HepG2 (cell line): ENCODE data around the gene UGT8. TPM values are rescaled to one million over a fixed set of nuclear protein-coding genes. Genes with fewer than 3 reads are reported as not detected.

Source experiments
- ATAC-seq: fragments of 200-7000 bp; cut with Tn5 transposase; 3 replicates; pipeline ENCODE4 v1.9.1; 2020; ENCODE audit warnings: mild to moderate bottlenecking, moderate library complexity
- BruUV-seq: library from RNA; stranded (reverse); fragments of 400-500 nt; replicated peaks from 2 replicates; lab custom pipeline; 2021; lab: Mats Ljungman, UMichigan
- CTCF ChIA-PET: fragments of 300-600 bp; formaldehyde crosslinking; extraction: SDS; loops from one replicate; lab custom pipeline; 2021; ENCODE audit warnings: low total read pairs, inconsistent platforms, low intra/inter-chr PET ratio; lab: Yijun Ruan, JAX
- POLR2A ChIA-PET: fragments of 350-600 bp; sonication (Branson Sonifier 250); formaldehyde crosslinking; loops from one replicate; lab custom pipeline; 2020; ENCODE audit warnings: antibody characterized with exemption, inconsistent platforms; lab: Yijun Ruan, JAX
- DNase-seq: peaks from one replicate; pipeline ENCODE4 v3.0.0-alpha.2; 2015; ENCODE audit warnings: low spot score
- FAIRE-seq: peaks from 3 replicates; lab custom pipeline; 2011; peaks lifted over from hg19 to GRCh38; lab: Jason Lieb, UNC
- H2AFZ ChIP-seq: one replicate; pipeline ENCODE4 v1.6.1; 2011; ENCODE audit warnings: low read length, inconsistent platforms
- H3K27ac ChIP-seq: fragments of 300-600 bp; 3 replicates; pipeline ENCODE4 v1.8.0; 2011; ENCODE audit warnings: mixed run types, mild to moderate bottlenecking, mixed read lengths, low read length, inconsistent platforms; ENCODE audit not compliant: insufficient read depth; ENCODE audit errors: extremely low read length
- H3K27me3 ChIP-seq, 2 experiments: fragments of 200-600 bp in 1 of 2; 2 replicates in 1 of 2; 3 replicates in 1 of 2; pipeline versions ENCODE4 v1.6.0 to v1.8.0; 2011; ENCODE audit warnings: low read length in 2 of 2, mild to moderate bottlenecking in 2 of 2, moderate library complexity in 2 of 2, inconsistent platforms in 1 of 2; ENCODE audit not compliant: insufficient read depth in 2 of 2, control insufficient read depth in 1 of 2
- H3K36me3 ChIP-seq, 2 experiments: fragments of 200-600 bp in 1 of 2; replicated peaks in 1 of 2; 2 replicates in 1 of 2; 3 replicates in 1 of 2; pipeline versions ENCODE4 v1.5.1 to v1.8.0; 2011; ENCODE audit warnings: low read length in 2 of 2, inconsistent platforms in 1 of 2; ENCODE audit not compliant: insufficient read depth in 2 of 2, control insufficient read depth in 1 of 2
- H3K4me1 ChIP-seq: 2 replicates; pipeline ENCODE4 v1.5.1; 2012; ENCODE audit warnings: low read length, inconsistent platforms; ENCODE audit not compliant: insufficient read depth
- H3K4me2 ChIP-seq: 2 replicates; pipeline ENCODE4 v1.6.0; 2011; ENCODE audit warnings: low read depth, low read length, inconsistent platforms
- H3K4me3 ChIP-seq, 3 experiments: fragments of 200-600 bp in 1 of 3; sonication (generic), shearing (Covaris generic) in 1 of 3; replicated peaks in 1 of 3; 2 replicates each; pipeline ENCODE4 v1.5.1; 2011 to 2016; ENCODE audit warnings: low read length in 3 of 3, inconsistent platforms in 2 of 3, low read depth in 2 of 3, mild to moderate bottlenecking in 2 of 3, control low read depth in 1 of 3, mixed read lengths in 1 of 3; ENCODE audit not compliant: insufficient read depth in 1 of 3
- H3K79me2 ChIP-seq: one replicate; pipeline ENCODE4 v1.6.1; 2011; ENCODE audit warnings: low read length, inconsistent platforms; ENCODE audit not compliant: insufficient read depth
- H3K9ac ChIP-seq: 2 replicates; pipeline ENCODE4 v1.6.0; 2011; ENCODE audit warnings: mild to moderate bottlenecking, low read depth, low read length, inconsistent platforms; ENCODE audit not compliant: insufficient read depth
- H3K9me3 ChIP-seq: 2 replicates; pipeline ENCODE4 v1.5.1; 2012; ENCODE audit warnings: mild to moderate bottlenecking, low read length
- H4K20me1 ChIP-seq: 2 replicates; pipeline ENCODE4 v1.6.0; 2011; ENCODE audit warnings: inconsistent platforms, mild to moderate bottlenecking, low read length, moderate library complexity; ENCODE audit not compliant: insufficient read depth
- ARID2 ChIP-seq: sonication (generic); formaldehyde crosslinking; IDR thresholded peaks from 2 replicates; pipeline ENCODE4 v1.8.1; 2022; ENCODE audit warnings: mild to moderate bottlenecking, missing genetic modification reagents, borderline replicate concordance
- FOSL1 ChIP-seq: sonication (generic); formaldehyde crosslinking; IDR thresholded peaks from 2 replicates; pipeline ENCODE4 v1.9.0; 2021; ENCODE audit warnings: missing genetic modification reagents, borderline replicate concordance
- FOXC1 ChIP-seq: sonication (generic); formaldehyde crosslinking; IDR thresholded peaks from 2 replicates; pipeline ENCODE4 v1.8.0; 2022; ENCODE audit warnings: mild to moderate bottlenecking, missing genetic modification reagents, borderline replicate concordance
- FOXJ3 ChIP-seq: sonication (generic); formaldehyde crosslinking; IDR thresholded peaks from 2 replicates; pipeline ENCODE4 v1.4.0; 2020; ENCODE audit warnings: missing genetic modification reagents, mild to moderate bottlenecking, borderline replicate concordance
- LCORL ChIP-seq, 2 experiments: fragments of 450-650 bp in 1 of 2; sonication (generic) in 1 of 2; formaldehyde crosslinking in 1 of 2; IDR thresholded peaks; 2 replicates each; pipeline versions ENCODE4 v1.5.0 to v1.6.1; 2017 to 2020; ENCODE audit warnings: antibody characterized with exemption in 1 of 2, missing genetic modification reagents in 1 of 2
- NFKBIZ ChIP-seq: IDR thresholded peaks from 2 replicates; pipeline ENCODE4 v1.6.1; 2018; ENCODE audit warnings: missing genetic modification reagents, missing compliant biosample characterization
- PHF5A ChIP-seq: IDR thresholded peaks from one replicate; pipeline ENCODE4 v1.6.1; 2018; ENCODE audit warnings: low read depth, missing genetic modification reagents; ENCODE audit not compliant: unreplicated experiment
- SALL1 ChIP-seq: sonication (generic); formaldehyde crosslinking; IDR thresholded peaks from 2 replicates; pipeline ENCODE4 v1.8.0; 2022; ENCODE audit warnings: mild to moderate bottlenecking, missing genetic modification reagents
- SNAPC2 ChIP-seq: sonication (generic); formaldehyde crosslinking; IDR thresholded peaks from 2 replicates; pipeline ENCODE4 v1.8.1; 2022; ENCODE audit warnings: mild to moderate bottlenecking, missing genetic modification reagents
- SRSF4 ChIP-seq: fragments of 200-400 bp; formaldehyde crosslinking; IDR thresholded peaks from one replicate; pipeline ENCODE4 v1.6.1; 2018; ENCODE audit warnings: mild to moderate bottlenecking, low read depth, low read length, moderate library complexity; ENCODE audit not compliant: poor library complexity, severe bottlenecking
- ZBTB3 ChIP-seq: sonication (generic); formaldehyde crosslinking; IDR thresholded peaks from 2 replicates; pipeline ENCODE4 v1.4.0; 2020; ENCODE audit warnings: low read depth, mild to moderate bottlenecking, moderate library complexity, missing genetic modification reagents, borderline replicate concordance
- ZMYM4 ChIP-seq: sonication (generic); formaldehyde crosslinking; IDR thresholded peaks from 2 replicates; pipeline ENCODE4 v1.8.1; 2023; ENCODE audit warnings: mild to moderate bottlenecking, missing genetic modification reagents
- ZNF562 ChIP-seq: sonication (generic); formaldehyde crosslinking; IDR thresholded peaks from 2 replicates; pipeline ENCODE4 v1.8.0; 2022; ENCODE audit warnings: missing genetic modification reagents, borderline replicate concordance
- WGBS: methylation state at CpG from one replicate; pipeline ENCODE4 v1.1.6; 2017; ENCODE audit warnings: low lambda C conversion rate; 5-methylcytosine and 5-hydroxymethylcytosine counted together
- in situ Hi-C: cut with HindIII; loops from 2 replicates; pipeline ENCODE4 v1.10.0; 2017; ENCODE audit warnings: low pct_unique_long_range_greater_than_20kb; ENCODE audit not compliant: extremely low pct_ligation_motif_present
- intact Hi-C: fragments of 100-400 bp; cut with micrococcal nuclease; formaldehyde crosslinking; loops from one replicate; pipeline ENCODE4 v1.10.0; 2022; ENCODE audit not compliant: unreplicated experiment
- polyA plus RNA-seq, 8 experiments: library from polyadenylated mRNA; depleted of rRNA in 3 of 8; stranded (reverse) in 7 of 8; unstranded in 1 of 8; fragments of >200 nt; fragmentation: Illumina TruSeq in 4 of 8; extraction: Trizol in 4 of 8; gene quantifications; 2 replicates each; pipeline versions ENCODE4 v1.2.1 to v1.2.3, GENCODE V29; 2011 to 2016; ENCODE audit warnings: low read depth in 4 of 8, missing spikeins in 1 of 8, mixed read lengths in 1 of 8; ENCODE audit not compliant: insufficient read depth in 1 of 8
- total RNA-seq, 5 experiments: library from RNA; depleted of rRNA; stranded (reverse); fragments of >200 nt; fragmentation: Illumina TruSeq; extraction: Trizol; gene quantifications; 2 replicates each; pipeline ENCODE4 v1.2.3, GENCODE V29; 2016; ENCODE audit warnings: low read depth in 1 of 5
- TF ChIP-seq, protein P1 (sequence below): sonication (generic); formaldehyde crosslinking; IDR thresholded peaks from 2 replicates; pipeline ENCODE4 v1.5.0; 2020; ENCODE audit warnings: missing genetic modification reagents
- TF ChIP-seq, protein P2 (sequence below): sonication (generic); formaldehyde crosslinking; IDR thresholded peaks from 2 replicates; pipeline ENCODE4 v1.4.0; 2020; ENCODE audit warnings: missing genetic modification reagents, borderline replicate concordance
- TF ChIP-seq, protein P3 (sequence below): IDR thresholded peaks from 2 replicates; pipeline ENCODE4 v1.6.1; 2016; ENCODE audit warnings: low read depth
- TF ChIP-seq, protein P4 (sequence below): sonication (generic); formaldehyde crosslinking; conservative IDR thresholded peaks from 2 replicates; pipeline ENCODE4 v1.8.0; 2022; ENCODE audit warnings: low read depth, missing genetic modification reagents

The UGT8 gene
- total and polyA plus RNA-seq, 2 of the 13 experiments (the other 11 are each of a cell fraction or from before 2014, with no cell fraction given) = not detected

DNA sequence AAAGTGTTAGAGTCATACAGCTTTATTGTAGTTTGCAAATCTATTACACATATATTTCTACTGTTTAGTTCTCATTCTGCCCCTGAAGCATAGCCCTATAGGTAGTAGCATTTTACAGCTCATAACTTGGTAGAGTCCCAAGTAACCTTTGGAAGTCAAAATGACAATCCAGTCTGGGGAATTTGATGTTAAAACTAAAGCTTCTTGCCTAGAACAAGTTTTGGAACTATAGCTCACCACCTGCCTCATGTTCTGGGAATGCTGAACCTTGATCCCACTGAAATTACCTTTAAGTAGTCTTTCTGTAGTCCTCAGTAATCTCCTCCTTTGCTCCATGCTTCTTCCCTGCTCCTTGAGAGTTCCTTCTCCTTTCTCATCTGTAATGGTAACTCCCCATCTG, 8.4 kb downstream of the UGT8 start (continued):
- no peak for TF ChIP-seq FOXC1 (CRISPR knock-in tag)
- TF ChIP-seq, all 625 proteins: peak for 0

DNA sequence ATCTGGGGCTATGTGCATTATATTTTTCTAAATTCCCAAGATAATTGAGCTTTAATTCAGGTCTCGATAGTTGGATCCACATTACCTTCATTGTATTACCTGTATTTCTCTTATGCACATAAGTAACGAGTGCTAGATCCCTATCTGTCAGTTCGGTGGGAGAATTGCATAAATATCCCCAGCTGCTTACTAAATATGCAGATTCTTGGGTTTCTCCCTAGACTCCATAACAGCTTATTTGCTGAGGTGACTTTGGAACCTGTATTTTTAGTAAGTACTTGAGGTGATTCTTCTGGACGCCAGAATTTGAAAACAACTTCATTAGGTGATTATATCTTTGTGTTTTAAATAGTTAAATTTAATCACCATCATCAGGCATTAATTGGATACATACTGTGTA, 15.0 kb downstream of the UGT8 start:
- no peaks in the 10 kb centered on the region for H4K20me1 ChIP-seq
- H3K36me3 ChIP-seq = no peaks in the 10 kb centered on the region
- WGBS = 9% methylated on average over 4 of the region's 4 CpGs
- no peak overlapping the region for H3K4me3 ChIP-seq
- H3K9ac ChIP-seq = no peak overlapping the region
- H3K4me1 ChIP-seq = peaks cover 7% of the 10 kb centered on the region; the same call in 1 of the 2 replicates
- no peak overlapping the region for H3K4me2 ChIP-seq
- in situ Hi-C loops (no loop called here), intact Hi-C loops (no loop called here)
- H2AFZ ChIP-seq = no peak overlapping the region
- DNase-seq (no peak), ATAC-seq (no peak), FAIRE-seq (no peak)
- CTCF ChIA-PET = no interaction called here
- POLR2A ChIA-PET = no interaction called here
- BruUV-seq = no TSS peak
- H3K27ac ChIP-seq = no peak overlapping the region
- H3K79me2 ChIP-seq = no peaks in the 10 kb centered on the region
- H3K9me3 ChIP-seq = no peaks in the 10 kb centered on the region
- H3K27me3 ChIP-seq = no peaks in the 10 kb centered on the region; a peak in 1 of 5 replicates
- no peak for TF ChIP-seq SRSF4
- TF ChIP-seq, protein P1, sequence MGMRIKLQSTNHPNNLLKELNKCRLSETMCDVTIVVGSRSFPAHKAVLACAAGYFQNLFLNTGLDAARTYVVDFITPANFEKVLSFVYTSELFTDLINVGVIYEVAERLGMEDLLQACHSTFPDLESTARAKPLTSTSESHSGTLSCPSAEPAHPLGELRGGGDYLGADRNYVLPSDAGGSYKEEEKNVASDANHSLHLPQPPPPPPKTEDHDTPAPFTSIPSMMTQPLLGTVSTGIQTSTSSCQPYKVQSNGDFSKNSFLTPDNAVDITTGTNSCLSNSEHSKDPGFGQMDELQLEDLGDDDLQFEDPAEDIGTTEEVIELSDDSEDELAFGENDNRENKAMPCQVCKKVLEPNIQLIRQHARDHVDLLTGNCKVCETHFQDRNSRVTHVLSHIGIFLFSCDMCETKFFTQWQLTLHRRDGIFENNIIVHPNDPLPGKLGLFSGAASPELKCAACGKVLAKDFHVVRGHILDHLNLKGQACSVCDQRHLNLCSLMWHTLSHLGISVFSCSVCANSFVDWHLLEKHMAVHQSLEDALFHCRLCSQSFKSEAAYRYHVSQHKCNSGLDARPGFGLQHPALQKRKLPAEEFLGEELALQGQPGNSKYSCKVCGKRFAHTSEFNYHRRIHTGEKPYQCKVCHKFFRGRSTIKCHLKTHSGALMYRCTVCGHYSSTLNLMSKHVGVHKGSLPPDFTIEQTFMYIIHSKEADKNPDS (CRISPR knock-in tag) = no peak
- no peak for TF ChIP-seq SALL1
- TF ChIP-seq, protein P2, sequence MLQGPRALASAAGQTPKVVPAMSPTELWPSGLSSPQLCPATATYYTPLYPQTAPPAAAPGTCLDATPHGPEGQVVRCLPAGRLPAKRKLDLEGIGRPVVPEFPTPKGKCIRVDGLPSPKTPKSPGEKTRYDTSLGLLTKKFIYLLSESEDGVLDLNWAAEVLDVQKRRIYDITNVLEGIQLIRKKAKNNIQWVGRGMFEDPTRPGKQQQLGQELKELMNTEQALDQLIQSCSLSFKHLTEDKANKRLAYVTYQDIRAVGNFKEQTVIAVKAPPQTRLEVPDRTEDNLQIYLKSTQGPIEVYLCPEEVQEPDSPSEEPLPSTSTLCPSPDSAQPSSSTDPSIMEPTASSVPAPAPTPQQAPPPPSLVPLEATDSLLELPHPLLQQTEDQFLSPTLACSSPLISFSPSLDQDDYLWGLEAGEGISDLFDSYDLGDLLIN (CRISPR knock-in tag) = no peak
- TF ChIP-seq, protein P3, sequence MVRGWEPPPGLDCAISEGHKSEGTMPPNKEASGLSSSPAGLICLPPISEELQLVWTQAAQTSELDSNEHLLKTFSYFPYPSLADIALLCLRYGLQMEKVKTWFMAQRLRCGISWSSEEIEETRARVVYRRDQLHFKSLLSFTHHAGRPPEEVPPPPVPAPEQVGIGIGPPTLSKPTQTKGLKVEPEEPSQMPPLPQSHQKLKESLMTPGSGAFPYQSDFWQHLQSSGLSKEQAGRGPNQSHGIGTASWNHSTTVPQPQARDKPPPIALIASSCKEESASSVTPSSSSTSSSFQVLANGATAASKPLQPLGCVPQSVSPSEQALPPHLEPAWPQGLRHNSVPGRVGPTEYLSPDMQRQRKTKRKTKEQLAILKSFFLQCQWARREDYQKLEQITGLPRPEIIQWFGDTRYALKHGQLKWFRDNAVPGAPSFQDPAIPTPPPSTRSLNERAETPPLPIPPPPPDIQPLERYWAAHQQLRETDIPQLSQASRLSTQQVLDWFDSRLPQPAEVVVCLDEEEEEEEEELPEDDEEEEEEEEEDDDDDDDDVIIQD (CRISPR knock-in tag) = no peak
- no peak for TF ChIP-seq ARID2 (CRISPR knock-in tag)
- no peak for TF ChIP-seq NFKBIZ (CRISPR knock-in tag)
- TF ChIP-seq, protein P4, sequence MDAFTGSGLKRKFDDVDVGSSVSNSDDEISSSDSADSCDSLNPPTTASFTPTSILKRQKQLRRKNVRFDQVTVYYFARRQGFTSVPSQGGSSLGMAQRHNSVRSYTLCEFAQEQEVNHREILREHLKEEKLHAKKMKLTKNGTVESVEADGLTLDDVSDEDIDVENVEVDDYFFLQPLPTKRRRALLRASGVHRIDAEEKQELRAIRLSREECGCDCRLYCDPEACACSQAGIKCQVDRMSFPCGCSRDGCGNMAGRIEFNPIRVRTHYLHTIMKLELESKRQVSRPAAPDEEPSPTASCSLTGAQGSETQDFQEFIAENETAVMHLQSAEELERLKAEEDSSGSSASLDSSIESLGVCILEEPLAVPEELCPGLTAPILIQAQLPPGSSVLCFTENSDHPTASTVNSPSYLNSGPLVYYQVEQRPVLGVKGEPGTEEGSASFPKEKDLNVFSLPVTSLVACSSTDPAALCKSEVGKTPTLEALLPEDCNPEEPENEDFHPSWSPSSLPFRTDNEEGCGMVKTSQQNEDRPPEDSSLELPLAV (CRISPR knock-in tag) = no peak
- no peak for TF ChIP-seq SNAPC2 (CRISPR knock-in tag)
- no peak for TF ChIP-seq LCORL (IDR thresholded peaks at IDR 0.05)
- no peak for TF ChIP-seq LCORL (CRISPR knock-in tag; IDR thresholded peaks at IDR 0.05)
- TF ChIP-seq ZNF562 (CRISPR knock-in tag) = no peak
- no peak for TF ChIP-seq ZBTB3 (CRISPR knock-in tag)
- no peak for TF ChIP-seq PHF5A (CRISPR knock-in tag)
- TF ChIP-seq FOSL1 (CRISPR knock-in tag) = no peak
- TF ChIP-seq ZMYM4 (CRISPR knock-in tag) = no peak
- no peak for TF ChIP-seq FOXJ3 (CRISPR knock-in tag)
